GM18502 (cell line): ENCODE data around the gene GLP2R.

Experiments used
- ATAC-seq: cut with Tn5 transposase; IDR thresholded peaks from one replicate; pipeline ENCODE4 v1.9.1; 2021; ENCODE audit warnings: mild to moderate bottlenecking; ENCODE audit not compliant: unreplicated experiment, poor library complexity

GLP2R gene

DNA sequence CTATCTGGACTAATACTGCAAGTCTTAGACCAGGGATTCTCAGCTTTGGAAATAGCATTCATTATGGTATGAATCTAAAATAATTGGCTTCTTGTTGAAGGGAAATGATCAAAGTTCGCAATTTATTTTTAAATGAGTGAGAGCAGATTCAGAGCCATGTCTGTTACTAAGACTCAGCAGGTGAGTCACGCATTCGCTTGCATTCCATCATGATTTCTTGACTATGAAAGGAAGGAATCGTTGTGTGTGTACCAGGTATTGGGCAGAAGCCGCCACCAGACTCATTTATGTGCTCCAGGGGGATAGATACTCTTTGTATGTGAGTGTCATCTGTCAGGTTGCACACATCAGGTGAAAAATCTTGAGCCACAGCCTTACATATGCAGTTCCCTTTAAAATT is 14.6 kb upstream of the GLP2R start:
- ATAC-seq = no peak

DNA sequence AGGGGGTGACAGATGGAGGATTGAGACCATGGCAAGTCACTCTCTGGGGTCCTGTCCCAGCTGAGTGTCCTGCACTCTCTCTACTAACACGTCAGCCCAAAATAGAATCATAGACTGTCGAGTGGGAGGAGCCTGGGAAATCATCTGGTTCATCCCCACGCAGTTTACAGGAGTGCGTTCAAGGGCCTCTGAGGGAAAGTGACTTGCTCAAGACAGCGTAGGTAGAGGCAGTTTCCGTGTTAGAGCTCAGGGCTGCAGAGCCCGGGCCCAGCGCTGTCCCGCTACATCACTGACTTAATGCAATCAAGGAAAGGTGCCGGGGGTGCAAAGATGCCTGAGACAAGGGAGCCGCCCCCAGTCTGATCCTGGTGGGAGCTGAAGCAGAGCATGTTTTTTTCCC is 14.2 kb upstream of the GLP2R start:
- ATAC-seq = no peak

DNA sequence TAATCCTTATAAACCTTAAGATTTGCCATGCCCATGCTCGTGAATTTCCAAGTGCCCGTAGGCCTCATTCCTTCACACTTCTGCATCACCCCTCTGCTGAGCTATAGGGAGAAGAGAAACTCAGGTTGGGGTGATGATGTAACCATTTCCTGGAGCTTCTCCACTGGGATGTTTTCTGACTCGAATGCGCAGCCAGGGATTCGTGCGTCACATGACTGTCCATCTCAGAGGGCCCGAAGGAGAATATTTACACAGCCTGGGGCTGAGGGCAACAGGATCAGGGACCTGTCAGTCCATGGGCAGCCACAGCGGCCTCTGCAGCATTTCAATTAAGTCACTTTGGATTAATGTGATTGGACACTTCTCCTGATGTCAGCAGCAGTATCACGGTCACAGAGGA is 12.6 kb upstream of the GLP2R start:
- ATAC-seq = no peak

DNA sequence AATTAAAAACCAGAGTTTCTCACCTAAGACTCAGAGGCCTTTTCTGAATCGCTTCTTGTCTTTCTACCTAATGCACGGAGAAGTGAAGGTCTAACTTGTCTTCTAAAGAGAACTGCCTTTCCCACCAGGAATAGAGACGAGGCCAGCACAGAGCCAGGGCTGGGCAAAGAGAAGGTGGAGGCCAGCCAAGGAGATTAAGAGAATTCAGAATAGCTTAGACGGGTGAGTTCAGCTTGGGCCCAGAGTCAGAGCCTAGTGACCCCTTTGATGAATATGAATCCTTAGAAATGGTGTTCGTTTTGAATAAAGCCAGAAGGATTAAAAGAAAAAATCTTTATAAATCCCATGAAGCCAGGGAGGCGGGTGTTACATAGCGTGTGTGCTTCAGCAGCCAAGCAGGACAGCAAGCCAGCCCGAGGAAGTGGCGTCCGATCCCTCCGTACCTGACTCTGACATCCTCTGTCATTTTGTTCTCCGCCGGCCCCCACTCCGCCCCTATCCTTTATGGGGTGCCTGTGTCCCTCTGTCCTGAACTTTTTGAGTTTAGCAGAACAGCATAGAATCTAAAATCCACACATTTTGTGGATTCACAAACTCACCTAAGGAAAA is 11.3 kb upstream of the GLP2R start:
- no peak for ATAC-seq

DNA sequence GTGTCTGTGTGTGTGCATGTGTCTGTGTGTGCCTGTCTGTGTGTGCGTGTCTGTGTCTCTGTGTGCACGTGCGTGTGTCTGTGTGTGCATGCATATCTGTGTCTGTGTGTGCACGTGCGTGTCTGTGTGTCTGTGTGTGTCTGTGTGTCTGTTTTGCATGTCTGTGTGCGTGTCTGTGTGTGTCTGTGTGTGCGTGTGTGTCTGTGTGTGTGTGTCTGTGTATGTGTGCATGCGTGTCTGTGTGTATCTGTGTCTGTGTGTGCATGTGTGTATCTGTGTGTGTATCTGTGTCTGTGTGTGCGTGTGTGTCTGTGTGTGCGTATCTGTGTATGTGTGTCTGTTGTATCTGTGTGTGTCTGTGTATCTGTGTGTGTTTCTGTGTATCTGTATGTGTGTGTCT is 9.3 kb upstream of the GLP2R start:
- ATAC-seq = no peak

DNA sequence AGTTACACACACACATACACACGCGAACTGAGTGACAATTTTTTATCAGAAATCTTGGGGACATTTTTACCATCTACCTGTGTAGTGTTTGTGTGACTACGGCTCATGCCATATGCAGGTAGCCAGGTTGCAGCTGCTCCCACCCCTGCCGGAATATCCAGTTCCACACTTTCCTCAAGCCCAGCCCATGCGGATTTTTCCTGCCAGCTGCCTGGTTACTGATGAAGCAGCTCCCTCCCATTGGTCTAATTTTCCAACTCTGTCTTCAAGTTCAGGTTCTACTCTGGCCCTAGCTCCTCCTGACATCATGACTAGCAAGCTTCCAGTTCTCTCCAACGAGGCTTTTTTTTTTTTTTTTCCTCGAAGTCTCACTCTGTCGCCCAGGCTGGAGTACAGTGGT is 8.6 kb upstream of the GLP2R start:
- no peak for ATAC-seq

DNA sequence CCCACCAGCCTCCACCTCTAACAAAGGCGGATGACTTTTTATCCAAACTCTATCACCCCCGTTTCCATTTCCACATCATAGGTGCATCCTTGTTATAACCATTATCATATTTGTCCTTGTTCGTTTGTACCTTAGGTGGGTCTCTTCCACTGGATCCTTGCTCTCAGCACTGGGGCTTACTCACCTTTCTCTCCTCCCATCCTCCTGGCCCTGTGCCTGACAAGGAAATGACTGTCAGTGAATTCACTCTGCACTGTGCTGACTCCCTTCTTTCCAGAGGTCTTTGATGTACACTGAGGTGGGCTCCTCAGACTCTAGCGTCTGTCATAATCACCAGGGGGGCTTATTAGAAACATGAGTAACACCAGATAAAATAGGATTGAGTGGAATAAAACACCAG is 7.0 kb upstream of the GLP2R start:
- no peak for ATAC-seq

DNA sequence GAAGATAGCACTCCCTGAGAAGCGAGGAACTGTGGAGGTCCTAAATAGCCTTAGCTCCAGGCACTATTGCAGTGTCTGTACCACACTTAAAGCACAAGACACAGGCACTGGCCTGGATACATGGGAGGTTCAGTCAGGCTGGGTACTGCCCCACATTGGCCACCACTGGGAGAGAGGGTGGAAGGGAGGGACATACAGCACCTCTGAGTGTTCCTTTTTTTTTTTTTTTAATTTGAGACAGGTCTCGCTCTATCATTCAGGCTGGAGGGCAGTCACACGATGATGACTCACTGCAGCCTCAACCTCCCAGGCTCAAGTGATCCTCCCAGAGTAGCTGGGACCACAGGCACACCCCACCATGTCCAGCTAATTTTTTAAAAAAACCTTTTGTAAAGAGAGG is 5.3 kb upstream of the GLP2R start:
- ATAC-seq = no peak

DNA sequence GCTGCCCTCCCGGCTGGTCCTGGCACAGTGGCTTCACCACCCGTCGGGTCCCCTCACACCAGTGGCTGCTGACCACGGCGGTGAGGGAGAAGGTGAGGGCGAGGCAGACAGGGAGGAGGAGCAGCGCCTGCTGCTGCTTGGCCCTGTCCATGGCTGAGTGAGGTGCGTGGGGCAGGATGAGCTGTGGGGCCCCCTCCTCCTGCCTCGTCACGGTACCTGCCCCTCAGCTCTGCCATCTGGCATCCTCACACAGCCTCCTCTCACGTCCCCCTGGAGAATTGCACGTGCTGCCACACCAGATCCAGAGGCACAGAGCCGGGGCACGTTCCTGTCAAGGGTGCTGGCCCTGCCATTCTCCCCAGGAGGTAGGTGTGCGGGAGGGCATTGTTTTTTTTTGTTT is 3.8 kb upstream of the GLP2R start, which contains the start of gene GSG1L2:
Gene GSG1L2, minus strand, starts transcription at position 159 of the 400 bp plus-strand sequence. Its CDS starts 8 bp downstream, at position 151.
- no peak for ATAC-seq

DNA sequence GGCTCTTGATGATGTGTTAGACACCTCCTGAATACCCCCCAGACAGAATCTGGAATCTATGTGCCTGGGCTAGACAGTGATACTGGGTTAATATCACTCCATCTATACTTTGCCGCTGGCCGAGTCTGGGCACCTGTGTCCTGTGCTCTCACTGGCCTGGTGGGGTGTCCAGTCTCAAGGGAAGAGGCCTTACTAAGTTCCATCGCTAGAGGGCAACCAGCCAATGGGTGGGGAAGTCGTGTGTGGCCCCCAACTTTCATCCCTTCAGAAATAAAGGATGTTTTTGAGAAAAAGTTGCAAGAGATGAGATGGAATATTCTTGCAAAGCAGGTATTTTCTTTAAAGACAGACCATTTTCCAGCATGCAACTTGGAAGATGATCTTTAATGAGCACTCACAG is 1.6 kb upstream of the GLP2R start:
- no peak for ATAC-seq

DNA sequence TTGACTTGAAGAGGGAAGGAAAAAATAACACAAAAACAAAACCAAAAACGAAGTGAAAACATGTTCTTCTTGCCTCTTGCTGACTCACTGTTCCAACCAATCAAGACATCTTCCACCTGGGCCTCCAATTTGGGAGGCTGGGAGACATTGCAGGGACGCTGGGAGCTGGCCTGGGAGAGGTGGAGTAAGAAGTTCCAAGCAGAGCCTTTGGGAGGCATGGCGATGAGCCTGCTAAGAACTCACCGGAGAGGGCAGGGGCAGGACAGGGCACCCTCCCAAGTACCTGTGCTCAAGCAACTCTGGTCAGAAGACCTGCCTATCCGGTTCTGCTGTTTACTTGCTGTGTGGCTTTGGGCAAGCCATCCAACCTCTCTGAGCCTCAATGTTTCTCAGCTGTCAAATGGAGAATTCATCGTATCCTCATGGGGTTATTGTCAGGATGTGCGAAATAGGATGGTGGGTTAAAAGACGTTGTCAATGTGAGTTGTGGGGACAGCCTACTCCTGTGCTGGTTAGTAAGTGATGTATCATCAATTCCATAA is 856 bp upstream of the GLP2R start:
- no peak for ATAC-seq

DNA sequence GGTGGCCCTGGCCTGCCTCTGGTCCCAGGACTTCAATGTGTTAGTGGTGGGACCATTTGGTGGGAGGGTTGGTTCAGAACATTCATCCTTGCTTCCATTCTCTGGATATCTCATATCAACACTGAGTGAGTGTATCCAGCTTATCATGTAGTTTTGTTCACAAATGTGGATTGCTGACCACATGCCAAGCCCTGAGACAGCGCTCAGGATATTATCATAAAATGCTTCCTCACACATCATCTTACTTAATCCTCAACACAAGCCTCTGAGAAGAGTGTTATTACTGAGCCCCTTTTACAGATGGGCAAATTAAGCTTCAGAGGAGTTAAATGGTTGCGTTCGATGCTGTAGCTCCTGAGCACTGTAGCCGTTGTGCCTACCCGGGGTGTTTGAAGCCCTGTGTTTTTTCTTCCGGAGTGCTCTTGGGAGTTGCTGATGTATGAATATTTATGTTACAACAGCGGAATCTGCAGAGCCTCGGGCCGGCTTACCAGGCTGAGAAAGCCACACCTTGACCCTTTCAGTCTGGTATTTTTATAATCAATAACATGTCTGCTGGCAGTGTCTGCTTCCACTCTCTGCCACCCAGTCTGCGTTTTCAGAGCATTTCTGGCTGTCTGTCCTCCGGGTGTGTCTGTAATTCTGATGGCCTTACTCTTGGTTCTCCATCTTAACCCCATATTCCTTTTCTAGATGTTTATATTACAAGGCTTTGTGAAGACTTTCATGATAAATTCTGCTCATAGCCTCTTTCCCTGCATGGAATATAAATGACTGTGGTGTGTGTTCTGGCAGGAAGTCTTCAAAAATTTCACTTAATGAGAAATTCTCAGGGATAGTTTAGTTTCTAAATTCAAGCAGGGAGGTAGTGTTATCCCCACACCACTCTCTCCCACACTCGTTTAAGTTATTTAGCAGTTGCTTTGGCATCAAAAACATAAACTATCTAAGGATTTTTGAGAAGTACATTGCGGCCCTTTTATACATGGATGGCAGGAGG is 2.9 kb downstream of the GLP2R start:
- no peak for ATAC-seq

DNA sequence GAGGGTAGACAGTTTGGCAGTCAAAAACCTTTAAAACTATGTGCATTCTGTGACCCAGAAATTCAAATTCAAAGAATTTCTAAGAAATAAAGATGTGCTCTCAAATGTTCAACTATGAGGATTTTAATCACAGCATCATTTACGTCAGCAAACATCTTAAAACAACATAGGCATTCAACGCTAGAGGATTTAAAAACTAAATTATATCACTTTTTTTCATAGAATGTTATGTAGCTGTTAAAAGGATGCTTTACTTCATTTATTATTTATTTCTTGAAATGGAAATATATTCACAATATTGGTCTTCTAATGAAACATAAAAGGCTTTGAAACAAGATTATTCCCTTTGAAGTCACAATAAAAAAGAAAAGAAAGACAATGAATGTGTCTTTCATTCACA is 3.6 kb downstream of the GLP2R start:
- no peak for ATAC-seq

DNA sequence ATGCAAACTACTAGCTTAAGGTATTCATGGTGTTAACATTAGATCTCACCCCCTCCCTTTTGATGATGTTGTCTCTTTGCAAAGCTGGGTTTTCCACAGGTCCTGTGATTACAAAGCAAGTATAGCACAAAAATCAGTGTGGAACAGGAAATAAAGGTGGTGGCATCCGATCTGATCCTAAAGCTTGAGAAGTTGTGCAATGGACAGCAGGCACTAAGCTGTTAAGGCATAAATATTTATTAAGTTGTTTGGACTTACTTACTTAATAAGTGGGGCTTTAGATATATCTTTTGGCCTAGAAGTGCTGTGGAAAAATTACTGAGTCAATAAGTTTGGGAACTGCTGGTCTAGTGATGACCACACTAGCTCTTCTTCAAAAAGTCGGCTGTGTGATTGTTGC is 5.0 kb downstream of the GLP2R start:
- no peak for ATAC-seq

DNA sequence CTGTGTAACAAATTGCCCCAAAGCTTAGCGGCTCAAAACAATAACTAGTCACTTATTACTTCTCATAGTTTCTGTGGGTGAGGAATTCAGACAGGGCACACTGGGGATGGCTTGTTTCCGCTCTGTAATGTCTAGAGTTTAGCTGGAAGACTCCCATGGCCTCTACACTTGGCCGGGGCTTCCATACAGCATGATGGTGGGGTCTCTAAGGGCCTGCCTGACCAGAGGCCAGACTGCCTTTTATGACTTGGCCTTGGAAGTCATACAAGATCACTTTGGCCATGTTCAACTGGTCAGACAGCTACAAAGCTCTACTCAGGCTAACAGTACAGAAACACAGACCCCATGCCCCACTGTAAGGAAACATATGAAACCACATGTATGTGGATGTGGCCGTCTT is 8.2 kb downstream of the GLP2R start:
- ATAC-seq = no peak

DNA sequence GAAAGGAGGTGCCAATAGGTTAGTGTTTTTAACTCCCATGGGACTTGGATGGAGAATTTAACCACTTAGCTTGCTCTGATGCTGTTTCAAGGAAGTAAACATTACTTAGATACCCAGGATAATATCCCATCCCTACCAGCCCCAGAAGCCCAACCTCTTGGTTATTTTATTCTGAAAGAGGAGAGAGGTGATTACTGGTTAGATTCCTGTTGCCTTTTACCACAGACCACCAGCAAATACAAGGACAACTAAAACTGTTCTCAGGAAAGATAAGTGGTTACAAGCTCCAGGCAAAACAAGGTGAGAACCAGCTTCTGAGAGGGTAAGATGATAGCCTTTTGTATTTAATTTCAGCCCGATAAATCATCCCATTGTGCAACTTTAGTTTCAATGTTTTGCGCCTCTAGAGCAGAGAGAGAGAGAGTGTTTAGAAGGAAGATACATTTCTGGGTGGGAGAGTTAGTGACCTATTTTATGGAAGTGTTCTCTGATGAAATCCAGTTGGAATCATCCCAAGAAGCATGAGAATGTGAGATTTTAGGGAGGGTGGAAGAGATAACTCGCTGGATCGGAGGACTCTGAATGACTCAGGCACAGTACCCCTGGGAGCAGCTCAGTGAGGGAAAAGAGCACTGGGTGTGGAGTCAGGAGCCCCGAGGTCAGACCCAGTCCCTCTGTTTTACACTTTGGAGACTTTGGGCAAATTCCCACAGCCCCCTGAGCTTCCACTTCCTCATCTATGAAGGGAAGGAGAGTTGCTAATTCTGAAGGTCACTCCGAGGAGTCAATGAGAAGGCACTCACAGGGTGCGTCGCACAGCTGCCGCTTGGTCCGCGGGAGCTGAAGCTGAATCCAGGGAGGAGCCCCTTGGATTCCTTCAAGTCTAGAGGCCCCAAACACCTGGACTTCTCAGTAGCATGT is 12.1 kb downstream of the GLP2R start:
- ATAC-seq = no peak

DNA sequence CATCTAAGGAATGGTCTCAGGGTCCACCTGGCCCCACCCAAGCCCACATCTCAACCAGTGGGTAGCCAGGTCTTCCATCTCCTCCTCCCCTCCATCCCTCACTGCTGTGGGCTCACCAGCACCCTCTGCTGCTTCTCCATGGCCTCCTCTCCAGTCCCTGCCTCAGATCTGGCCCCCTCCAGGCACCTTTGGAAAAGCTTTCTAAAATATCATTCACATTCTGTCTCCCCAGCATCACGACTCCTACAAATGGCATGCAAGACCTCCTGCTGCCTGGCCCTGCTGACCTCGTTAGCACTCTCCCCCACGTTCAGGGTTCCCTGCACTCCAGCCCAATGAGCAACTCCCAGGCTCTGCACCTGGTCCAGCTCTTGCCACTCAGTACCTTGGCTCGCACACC is 13.7 kb downstream of the GLP2R start:
- ATAC-seq = no peak

DNA sequence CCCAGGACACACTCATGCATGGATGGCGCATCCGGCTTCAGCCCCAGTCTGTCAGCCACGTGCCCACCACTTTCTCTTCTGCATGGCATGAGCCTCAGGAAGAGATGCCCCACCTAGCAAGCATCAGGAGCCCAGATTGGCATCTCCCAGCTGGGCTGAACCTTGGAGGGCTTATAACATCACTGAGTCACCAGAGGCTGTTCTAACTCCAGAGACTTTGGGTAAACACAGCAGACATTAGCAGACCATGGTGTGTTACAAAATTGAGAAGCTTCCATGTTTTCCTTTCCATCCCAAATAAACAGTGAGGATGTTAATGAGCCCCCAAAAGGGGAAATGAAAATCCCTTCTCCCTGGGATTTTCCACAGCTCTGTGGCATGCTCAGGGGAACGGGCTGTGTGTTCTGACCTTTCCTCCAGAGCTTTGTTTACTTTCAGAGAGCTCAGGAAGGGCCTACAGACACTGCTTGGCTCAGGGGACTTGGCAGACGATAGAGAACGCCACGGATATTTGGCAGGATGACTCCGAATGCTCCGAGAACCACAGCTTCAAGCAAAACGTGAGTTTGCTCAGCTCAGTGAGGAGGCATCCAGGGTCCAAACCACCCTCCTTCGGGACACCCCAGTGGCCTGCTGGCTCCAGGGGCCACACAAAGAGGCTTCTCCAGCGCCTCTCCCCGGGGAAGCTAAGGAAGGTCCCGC is 16.5 kb downstream of the GLP2R start:
- ATAC-seq = no peak

DNA sequence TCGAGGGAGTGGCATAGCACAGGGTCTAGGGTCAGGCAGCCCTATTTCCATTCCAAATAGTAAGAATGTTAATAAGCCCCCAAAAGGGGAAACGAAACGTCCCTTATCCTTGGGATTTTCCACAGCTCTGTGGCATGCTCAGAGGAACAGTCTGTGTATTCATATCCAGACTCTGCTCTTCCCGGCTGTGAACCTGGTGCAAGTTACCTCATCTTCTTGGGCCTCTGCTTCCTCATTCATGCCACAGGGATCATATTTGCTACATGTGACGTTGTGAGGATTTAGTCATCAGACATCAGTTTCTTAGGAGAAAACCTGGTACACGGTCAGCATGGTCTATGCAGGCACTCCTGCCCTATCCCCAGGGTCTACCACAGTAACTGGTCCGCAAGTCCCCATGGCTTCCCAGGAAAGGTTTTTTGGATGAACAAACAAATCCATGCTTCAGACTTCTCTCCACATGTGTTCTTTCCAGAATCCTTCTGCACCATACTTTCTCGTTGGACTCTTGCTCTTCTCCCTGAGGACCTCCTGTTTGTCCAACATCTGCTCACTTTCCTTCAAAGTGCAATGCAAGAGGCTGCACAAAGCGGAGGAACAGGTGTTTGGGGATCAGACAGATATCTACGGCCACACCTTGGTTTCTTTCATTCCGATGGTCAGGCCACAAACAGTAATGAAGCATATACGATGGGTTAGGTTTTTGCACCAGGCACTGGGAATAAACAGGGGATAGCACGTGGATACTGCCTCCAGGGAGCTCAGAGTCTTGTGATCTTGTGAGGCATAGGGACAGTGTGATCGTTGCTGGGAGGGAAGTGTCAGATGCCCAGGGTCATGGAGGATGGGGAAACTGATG is 17.7 kb downstream of the GLP2R start:
- ATAC-seq = no peak
